Measurements from ENCODE around the gene UNC13C. TPM values are rescaled to one million over a fixed set of nuclear protein-coding genes. Genes with fewer than 3 reads are reported as not detected.
"Not testable (repeated sequence)": the region's sequence is repeated elsewhere in the genome, so short reads cannot be mapped to it uniquely, and the experiment has no call there.

The UNC13C gene
- total RNA-seq, 1 donor from 2014 or later = not detected

GRCh38 chr15:54450288-54450687, 472.0 kb downstream of the UNC13C start:
- intact Hi-C loops (cut with micrococcal nuclease) = not testable (repeated sequence)

DNA sequence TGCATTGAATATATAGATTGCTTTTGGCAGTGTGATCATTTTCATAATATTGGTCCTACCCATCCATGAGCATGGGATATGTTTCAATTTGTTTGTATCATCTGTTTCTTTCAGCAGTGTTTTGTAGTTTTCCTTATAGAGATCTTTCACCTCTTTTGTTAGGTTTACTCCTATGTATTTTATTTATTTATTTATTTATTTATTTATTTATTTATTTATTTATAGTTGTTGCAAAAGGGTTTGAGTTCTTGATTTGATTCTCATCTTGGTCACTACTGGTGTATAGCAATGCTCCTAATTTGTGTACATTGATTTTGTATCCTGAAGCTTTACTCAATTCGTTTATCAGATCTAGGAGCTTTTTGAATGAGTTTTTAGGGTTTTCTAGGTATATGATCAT, 478.2 kb downstream of the UNC13C start:
- intact Hi-C loops (cut with micrococcal nuclease) = no loop called here

DNA sequence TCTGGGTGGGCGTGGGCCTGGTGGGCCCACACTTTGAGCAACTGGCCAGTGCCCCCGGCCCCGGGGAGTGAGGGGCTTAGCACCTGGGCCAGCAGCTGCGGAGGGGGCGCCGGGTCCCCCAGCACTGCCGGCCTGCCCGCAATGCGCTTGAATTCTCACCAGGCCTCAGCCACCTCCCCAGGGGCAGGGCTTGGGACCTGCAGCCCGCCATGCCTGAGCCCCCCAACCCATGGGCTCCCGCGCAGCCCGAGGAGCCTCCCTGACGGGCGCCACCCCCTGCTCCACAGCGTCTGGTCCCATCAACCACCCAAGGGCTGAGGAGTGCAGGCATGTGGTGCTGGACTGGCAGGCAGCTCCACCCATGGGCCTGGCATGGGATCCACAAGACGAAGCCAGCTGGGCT, 484.3 kb downstream of the UNC13C start:
- intact Hi-C loops (cut with micrococcal nuclease) = no loop called here

DNA sequence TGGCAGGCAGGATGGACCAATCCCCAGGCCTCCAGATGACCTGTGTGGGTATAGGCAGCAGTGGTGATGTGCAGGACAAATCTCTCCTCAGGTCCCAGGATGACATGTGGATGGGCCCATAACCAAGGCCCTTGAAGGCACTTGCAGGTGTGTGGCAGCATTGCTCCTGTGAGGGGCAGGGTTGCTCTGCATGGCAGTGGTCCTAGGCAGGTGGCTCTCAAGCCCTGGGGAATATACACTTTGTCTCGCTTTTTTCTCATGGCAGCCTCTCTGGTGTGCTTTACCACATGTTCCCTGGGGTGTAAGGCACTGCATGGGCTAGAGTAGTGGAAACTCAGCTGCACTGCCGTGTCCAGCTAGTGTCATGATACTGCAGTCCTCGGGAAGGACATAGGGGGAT, 503.6 kb downstream of the UNC13C start:
- intact Hi-C loops (cut with micrococcal nuclease) = no loop called here

GRCh38 chr15:54482251-54482650, 504.0 kb downstream of the UNC13C start:
- intact Hi-C loops (cut with micrococcal nuclease) = no loop called here

DNA sequence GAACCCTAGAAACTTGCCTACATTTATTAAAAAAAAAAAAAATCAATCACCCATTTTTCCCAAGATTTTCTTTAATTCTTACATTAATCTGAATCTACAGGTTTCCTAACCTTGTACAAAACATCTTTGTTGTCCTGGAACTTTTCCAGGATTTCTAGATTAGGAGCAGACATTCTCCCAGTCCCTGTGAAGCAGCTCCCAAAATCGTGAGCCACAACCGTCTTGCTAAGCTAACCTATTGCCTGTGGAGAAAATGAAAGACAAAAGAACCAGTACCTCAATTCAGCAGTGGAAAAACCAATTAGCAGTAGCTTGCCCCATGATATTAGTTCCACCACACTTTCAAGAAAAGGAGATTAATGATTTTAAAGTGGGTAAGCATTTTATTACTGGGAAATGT, 522.1 kb downstream of the UNC13C start:
- intact Hi-C loops (cut with micrococcal nuclease) = no loop called here

DNA sequence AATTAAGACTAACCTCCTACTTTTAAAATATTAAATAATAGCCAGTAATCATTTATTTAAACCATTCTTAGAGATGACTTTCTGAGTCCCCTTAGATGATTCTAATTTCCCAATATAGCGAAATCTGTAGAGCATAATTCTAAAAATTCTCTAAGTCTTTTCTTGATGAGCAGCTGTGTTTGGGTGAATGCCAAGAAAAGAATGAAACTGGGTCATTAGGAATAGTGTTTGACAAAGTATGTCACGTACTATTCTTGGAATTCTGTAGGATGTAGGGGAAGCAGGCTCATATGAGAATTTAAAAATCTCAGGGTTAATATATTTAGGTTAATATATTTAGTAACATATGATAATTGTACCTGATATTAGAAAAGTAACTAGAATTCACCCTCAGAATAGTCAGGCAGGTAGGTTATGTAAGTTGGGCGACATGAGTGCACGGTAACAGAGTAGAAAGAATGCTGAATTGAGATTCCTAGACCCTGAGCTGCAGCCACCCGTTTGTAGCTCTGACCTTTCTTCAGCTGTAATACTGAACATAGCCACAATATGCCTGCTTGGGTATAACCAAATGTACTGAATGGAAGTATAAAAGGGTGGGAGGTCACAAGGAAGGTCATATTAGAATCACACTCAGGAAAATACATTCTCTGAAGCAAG, 524.3 kb downstream of the UNC13C start:
- intact Hi-C loops (cut with micrococcal nuclease) = no loop called here

DNA sequence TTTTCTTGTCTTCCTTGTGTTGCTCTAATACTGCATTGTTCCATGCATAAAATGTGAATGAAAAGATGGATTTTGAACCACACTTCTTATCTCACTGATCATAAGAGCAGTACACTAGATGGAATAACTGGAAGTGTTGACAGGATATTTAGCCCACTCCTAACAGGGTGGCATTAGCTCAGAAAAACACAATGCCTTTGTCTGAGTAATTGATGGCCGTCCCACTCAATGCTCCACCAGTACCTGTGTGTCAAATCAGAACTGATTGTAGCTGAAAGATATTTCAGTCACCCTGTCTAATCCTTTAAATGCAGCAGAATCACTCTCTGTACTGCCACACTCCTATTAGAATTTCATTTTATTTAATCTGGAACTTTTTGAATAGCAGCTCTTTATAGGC, 526.5 kb downstream of the UNC13C start:
- intact Hi-C loops (cut with micrococcal nuclease) = no loop called here

DNA sequence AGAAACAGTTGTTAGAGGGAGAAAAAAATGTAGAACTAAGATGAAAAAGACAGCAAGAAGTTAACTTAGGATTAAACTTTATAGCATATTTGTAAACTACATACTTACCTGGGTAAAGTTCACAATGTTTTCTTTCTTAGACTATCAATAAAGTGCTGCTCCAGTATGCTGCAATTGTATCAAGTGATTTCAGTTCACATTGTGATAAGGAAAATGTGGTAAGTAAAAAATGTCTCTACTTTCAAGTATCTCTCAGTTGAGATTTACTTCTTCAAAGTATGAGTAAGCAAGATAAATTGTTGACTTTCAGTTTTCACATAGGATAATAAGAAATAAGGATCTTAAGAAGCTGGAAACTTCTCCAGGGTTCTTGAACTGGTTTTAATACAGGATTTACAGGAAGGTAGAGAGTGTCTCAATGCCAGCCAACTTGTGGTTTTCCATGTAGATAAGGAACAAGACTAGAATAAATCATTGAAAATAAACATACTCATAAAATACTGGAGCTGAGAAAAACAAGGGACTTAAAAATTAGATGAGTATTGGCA, 528.8 kb downstream of the UNC13C start:
- intact Hi-C loops (cut with micrococcal nuclease) = no loop called here

DNA sequence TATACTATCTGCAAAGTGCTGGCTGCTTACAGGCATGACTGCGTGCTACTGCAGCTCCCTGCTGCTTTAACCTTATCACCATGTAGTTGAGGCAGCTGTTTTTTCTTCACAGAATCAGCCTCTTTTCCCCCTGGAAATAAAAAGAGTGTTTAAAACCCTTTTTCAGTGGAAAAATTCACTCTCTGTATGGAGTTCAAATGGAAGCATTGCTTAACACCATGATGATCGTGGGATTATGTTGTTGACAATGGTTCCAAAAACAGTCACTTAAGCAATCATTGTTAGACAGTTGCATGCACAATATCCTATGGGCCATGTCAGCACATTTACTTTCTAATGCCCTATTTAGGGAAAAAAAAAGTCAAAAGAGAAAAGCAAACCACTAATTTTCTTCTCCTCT, 536.4 kb downstream of the UNC13C start:
- intact Hi-C loops (cut with micrococcal nuclease) = no loop called here

DNA sequence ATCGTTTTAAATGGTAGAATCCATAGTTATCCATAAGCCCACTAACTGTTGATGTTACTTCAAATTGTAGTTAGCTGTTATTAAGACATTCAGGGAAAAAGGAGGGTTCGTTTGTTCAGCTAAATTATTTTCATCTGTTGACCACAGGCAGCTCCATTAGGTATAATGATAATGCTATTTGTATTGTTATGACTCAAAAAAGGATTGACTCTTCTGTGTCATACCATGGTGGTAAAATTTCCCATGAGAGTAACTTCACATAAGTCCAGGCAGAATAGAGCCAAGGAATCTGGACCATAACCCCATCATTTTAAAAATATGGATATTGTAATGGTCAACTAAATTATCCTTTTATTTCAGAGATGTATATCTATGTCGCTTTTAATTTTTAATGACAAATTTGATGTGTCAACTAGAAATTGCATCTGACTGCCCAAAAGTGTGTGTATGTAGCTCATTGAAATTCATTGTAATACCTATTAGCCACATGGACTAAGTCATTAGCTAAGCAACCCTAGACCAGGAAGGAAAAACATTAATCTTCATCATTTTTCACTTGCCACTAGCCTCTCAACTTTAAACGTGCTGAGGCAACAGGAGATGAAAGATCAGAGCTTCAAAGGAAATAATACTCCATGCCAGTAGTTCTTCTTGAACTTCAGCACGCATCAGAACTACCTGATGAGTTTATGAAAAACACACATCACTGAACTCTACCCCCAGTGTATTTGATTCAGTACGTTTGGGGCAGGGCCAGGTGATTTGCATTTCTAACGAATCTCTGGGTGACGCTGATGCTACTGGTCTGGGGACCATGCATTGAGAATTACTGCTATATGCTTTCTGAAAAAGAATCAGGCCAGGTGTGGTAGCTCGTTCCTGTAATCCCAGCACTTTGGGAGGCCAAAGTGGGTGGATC, 537.7 kb downstream of the UNC13C start:
- intact Hi-C loops (cut with micrococcal nuclease) = no loop called here

DNA sequence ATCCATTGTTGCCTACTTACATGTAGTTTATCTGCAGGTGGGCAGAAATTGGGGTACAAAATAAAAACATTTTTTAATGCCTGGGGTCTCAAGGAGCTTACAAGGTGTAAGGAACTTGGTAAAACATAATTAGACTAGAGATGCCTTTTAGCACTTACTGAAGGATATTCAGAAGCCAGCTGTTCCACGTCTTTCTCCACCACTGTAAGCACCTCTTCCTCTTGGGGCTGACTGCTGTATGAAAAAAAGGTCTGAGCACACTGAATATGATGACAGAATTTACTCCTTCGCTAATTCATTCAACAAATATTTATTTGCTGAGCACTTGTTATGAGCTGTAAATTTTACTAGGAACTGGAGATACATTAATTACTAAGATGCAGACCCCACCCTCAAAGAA, 539.1 kb downstream of the UNC13C start:
- intact Hi-C loops (cut with micrococcal nuclease) = no loop called here

GRCh38 chr15:54518156-54518882, 540.1 kb downstream of the UNC13C start:
- intact Hi-C loops (cut with micrococcal nuclease) = no loop called here

DNA sequence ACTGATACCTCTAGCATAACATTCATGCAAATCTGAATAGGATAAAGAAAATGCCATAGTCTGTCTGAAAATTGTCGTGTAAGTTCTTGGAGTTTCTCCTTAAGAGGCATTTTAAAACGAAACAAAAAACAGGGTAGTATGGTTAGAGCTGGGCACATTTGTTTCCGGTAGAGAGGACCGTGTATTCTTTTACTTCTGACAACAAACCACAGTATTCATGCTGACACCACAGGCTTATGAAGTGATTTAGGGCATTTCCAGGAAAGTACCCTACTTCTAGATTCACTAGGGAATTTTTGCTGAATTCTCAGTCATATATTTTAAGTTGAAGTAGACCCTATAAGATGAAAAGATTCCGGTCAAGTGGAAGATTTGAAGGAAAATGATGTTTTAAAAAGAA, 541.3 kb downstream of the UNC13C start:
- intact Hi-C loops (cut with micrococcal nuclease) = no loop called here

DNA sequence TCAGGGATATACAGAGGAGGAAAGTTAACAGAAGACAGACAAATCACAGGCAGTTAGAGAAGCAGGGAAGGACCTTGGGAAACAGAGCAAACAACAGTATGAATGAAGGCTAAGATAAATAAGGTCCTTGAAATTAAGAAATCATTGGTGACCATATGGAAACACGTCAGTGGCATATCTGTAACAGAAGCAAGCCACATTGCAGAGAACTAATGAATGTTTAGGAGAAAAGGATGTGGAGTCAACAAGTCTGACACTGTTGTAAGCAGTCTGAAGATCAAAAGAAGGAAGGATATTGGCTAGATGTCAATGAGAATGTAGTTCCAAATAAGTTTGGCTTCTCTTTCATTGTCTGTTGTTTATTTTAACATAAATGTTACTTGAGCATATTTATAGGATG, 542.4 kb downstream of the UNC13C start:
- intact Hi-C loops (cut with micrococcal nuclease) = no loop called here

DNA sequence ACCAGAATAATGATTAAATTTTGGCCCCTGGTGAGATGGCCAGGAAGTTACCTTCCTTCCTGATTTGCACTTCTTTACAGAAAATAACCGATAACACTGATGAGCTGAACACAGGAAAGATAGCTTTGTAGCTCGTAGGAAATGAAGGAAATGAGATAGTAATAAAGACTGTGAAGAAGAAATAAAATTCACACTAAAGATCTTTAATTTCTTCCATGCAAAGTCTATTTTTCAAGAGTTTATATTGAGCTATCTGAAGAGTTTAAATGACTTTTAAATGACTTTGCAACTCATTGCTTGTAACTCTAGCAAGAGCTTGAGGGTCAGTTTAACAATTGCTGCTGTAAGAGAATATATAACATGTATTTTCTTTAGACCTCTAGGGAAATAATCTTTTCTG, 543.0 kb downstream of the UNC13C start:
- intact Hi-C loops (cut with micrococcal nuclease) = no loop called here

DNA sequence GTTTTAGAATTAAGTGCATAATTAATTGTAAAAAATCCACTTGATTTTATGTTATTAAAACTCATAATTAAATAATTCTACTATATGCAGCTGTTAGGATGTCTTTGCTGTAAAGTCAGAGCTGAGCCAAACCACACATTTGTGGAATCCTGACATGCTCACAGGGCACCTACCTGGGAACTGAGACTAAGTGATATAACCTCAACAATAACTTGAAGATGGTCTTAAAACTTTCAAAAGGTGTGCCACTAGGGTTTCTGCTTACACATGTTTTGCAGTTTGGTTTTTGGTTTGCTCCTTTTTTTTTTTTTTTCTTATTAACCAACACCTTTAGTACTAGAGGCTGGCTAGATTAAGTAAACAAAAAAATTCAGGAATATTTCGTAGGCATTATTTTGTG, 549.8 kb downstream of the UNC13C start:
- intact Hi-C loops (cut with micrococcal nuclease) = no loop called here

- intact Hi-C loops (cut with micrococcal nuclease) = no loop called here
These were observed 562.5 kb downstream of the UNC13C start for GRCh38 chr15:54540721-54541120.

DNA sequence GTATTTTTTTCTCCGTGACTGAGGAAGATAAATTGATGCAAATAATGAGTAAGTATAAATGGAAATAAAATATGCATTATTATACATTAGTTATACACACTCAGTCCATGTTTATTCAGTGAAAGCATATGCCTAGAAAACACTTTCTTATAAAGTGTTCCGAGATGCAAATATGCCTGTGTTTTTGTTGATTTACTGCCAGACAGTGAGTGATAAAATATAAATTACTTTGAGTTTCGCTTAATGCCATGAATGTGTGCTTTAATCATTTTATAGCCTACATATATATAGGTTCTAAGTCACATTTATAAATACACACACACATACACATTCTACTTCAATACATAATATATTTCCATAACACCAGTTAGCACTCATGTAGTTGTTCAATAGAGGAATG, 569.2 kb downstream of the UNC13C start:
- intact Hi-C loops (cut with micrococcal nuclease) = no loop called here

GRCh38 chr15:54550954-54551353, 572.7 kb downstream of the UNC13C start:
- intact Hi-C loops (cut with micrococcal nuclease) = no loop called here

GRCh38 chr15:54556231-54556630, 578.0 kb downstream of the UNC13C start:
- intact Hi-C loops (cut with micrococcal nuclease) = no loop called here

All from T-helper 1 cell treated with Interleukin-12 subunit alpha and Interleukin-12 subunit beta and Interleukin-4 antibody, amounts not matched to agents 30 ng/mL and 1 ng/mL, for 36 hours (primary cell).